IMR-90 (cell line): ENCODE results near the gene COL17A1. TPM values are rescaled to one million over a fixed set of nuclear protein-coding genes. Genes with fewer than 3 reads are reported as not detected.
A peak's percentile ranks its signal among the peaks of the same experiment; 100 is the strongest.

Experiments used
- ATAC-seq: fragments of 200-7000 bp; cut with Tn5 transposase; 2 replicates; pipeline ENCODE4 v1.9.1; 2020; ENCODE audit warnings: low read depth, mild to moderate bottlenecking, moderate library complexity
- BruUV-seq: library from RNA; stranded (reverse); fragments of 400-500 nt; replicated peaks from 2 replicates; lab custom pipeline; 2021; lab: Mats Ljungman, UMichigan
- CTCF ChIA-PET: fragments of 300-600 bp; formaldehyde crosslinking; extraction: SDS; loops from one replicate; lab custom pipeline; 2021; ENCODE audit warnings: antibody characterized with exemption; lab: Yijun Ruan, JAX
- POLR2A ChIA-PET: fragments of 300-600 bp; sonication (Branson Sonifier 250); formaldehyde crosslinking; loops from one replicate; lab custom pipeline; 2022; ENCODE audit warnings: antibody characterized with exemption; ENCODE audit not compliant: unreplicated experiment; lab: Charles Lee
- DNase-seq: peaks from one replicate; pipeline ENCODE4 v3.0.0; 2013
- H2AFZ ChIP-seq: replicated peaks from 2 replicates; pipeline ENCODE3; 2013; ENCODE audit warnings: low read length, mild to moderate bottlenecking; ENCODE audit not compliant: poor library complexity
- H2AK5ac ChIP-seq: 2 replicates; pipeline ENCODE4 v1.6.1; 2013; ENCODE audit warnings: low read depth, low read length, inconsistent platforms
- H2AK9ac ChIP-seq: replicated peaks from 2 replicates; pipeline ENCODE3; 2013; ENCODE audit warnings: mild to moderate bottlenecking, low read depth, low read length, moderate library complexity; ENCODE audit not compliant: poor library complexity
- H2BK120ac ChIP-seq: 2 replicates; pipeline ENCODE4 v1.6.1; 2013; ENCODE audit warnings: low read depth, low read length, inconsistent platforms
- H2BK15ac ChIP-seq: 3 replicates; pipeline ENCODE4 v1.6.1; 2013; ENCODE audit warnings: low read depth, low read length, inconsistent platforms
- H2BK20ac ChIP-seq: 2 replicates; pipeline ENCODE4 v1.6.1; 2013; ENCODE audit warnings: low read depth, mild to moderate bottlenecking, inconsistent platforms, low read length, moderate library complexity
- H2BK5ac ChIP-seq: 2 replicates; pipeline ENCODE4 v1.6.1; 2013; ENCODE audit warnings: mild to moderate bottlenecking, low read depth, low read length, inconsistent platforms; ENCODE audit not compliant: poor library complexity, severe bottlenecking
- H3K14ac ChIP-seq: replicated peaks from 2 replicates; pipeline ENCODE4 v1.6.1; 2013; ENCODE audit warnings: low read depth, low read length, inconsistent platforms
- H3K18ac ChIP-seq: 2 replicates; pipeline ENCODE4 v1.6.1; 2013; ENCODE audit warnings: low read depth, low read length, control low read depth
- H3K23ac ChIP-seq: 2 replicates; pipeline ENCODE4 v1.6.1; 2013; ENCODE audit warnings: low read depth, low read length, inconsistent platforms
- H3K27ac ChIP-seq: 2 replicates; pipeline ENCODE4 v1.5.1; 2013; ENCODE audit warnings: mild to moderate bottlenecking, control low read depth, low read length; ENCODE audit not compliant: insufficient read depth
- H3K27me3 ChIP-seq: 2 replicates; pipeline ENCODE4 v1.6.1; 2013; ENCODE audit warnings: low read length; ENCODE audit not compliant: control insufficient read depth, insufficient read depth
- H3K36me3 ChIP-seq: 2 replicates; pipeline ENCODE4 v1.6.1; 2013; ENCODE audit warnings: low read length, mixed read lengths; ENCODE audit not compliant: control insufficient read depth, insufficient read depth
- H3K4ac ChIP-seq: 2 replicates; pipeline ENCODE4 v1.6.1; 2013; ENCODE audit warnings: low read depth, low read length, inconsistent platforms
- H3K4me1 ChIP-seq: 2 replicates; pipeline ENCODE4 v1.6.1; 2013; ENCODE audit warnings: low read length, mixed read lengths; ENCODE audit not compliant: control insufficient read depth, insufficient read depth
- H3K4me2 ChIP-seq: 2 replicates; pipeline ENCODE4 v1.6.1; 2013; ENCODE audit warnings: low read depth, mild to moderate bottlenecking, control low read depth, low read length, moderate library complexity
- H3K4me3 ChIP-seq: 2 replicates; pipeline ENCODE4 v1.5.1; 2013; ENCODE audit warnings: low read depth, mild to moderate bottlenecking, control low read depth, low read length, moderate library complexity; ENCODE audit not compliant: insufficient read depth
- H3K56ac ChIP-seq: 2 replicates; pipeline ENCODE4 v1.6.1; 2013; ENCODE audit warnings: low read length, inconsistent platforms; ENCODE audit not compliant: insufficient read depth; ENCODE audit errors: extremely low read depth
- H3K79me1 ChIP-seq, 2 experiments: 2 replicates each; pipeline ENCODE4 v1.6.1; 2013; ENCODE audit warnings: low read length in 2 of 2, inconsistent platforms in 1 of 2, low read depth in 1 of 2
- H3K9ac ChIP-seq: 2 replicates; pipeline ENCODE4 v1.6.1; 2013; ENCODE audit warnings: low read depth, low read length, control low read depth
- H3K9me1 ChIP-seq: 2 replicates; pipeline ENCODE4 v1.6.1; 2013; ENCODE audit warnings: low read length, inconsistent platforms; ENCODE audit not compliant: insufficient read depth
- H3K9me3 ChIP-seq: 2 replicates; pipeline ENCODE4 v1.6.1; 2013; ENCODE audit warnings: low read length; ENCODE audit not compliant: control insufficient read depth, insufficient read depth
- H4K20me1 ChIP-seq: 2 replicates; pipeline ENCODE4 v1.6.1; 2013; ENCODE audit warnings: low read length, inconsistent platforms; ENCODE audit not compliant: insufficient read depth
- H4K5ac ChIP-seq: 2 replicates; pipeline ENCODE4 v1.6.1; 2013; ENCODE audit warnings: mild to moderate bottlenecking, low read depth, low read length, control low read depth
- H4K8ac ChIP-seq, 2 experiments: 2 replicates each; pipeline ENCODE4 v1.6.1; 2013; ENCODE audit warnings: low read depth in 2 of 2, low read length in 2 of 2, control low read depth in 1 of 2, inconsistent platforms in 1 of 2
- H4K91ac ChIP-seq: 2 replicates; pipeline ENCODE4 v1.6.1; 2013; ENCODE audit warnings: low read depth, low read length, inconsistent platforms; ENCODE audit not compliant: insufficient read depth
- BHLHE40 ChIP-seq: fragments of 150-350 bp; IDR thresholded peaks from 2 replicates; pipeline ENCODE4 v1.6.1; 2016; ENCODE audit warnings: mild to moderate bottlenecking, low read depth, low read length
- CHD1 ChIP-seq: IDR thresholded peaks from 2 replicates; pipeline ENCODE4 v1.6.1; 2012; ENCODE audit warnings: low read depth, low read length, improper control_type of control experiment
- ELK1 ChIP-seq: fragments of 150-350 bp; IDR thresholded peaks from 2 replicates; pipeline ENCODE4 v1.6.1; 2016; ENCODE audit warnings: low read depth, mild to moderate bottlenecking, low read length, moderate library complexity, borderline replicate concordance
- MAFK ChIP-seq: IDR thresholded peaks from 2 replicates; pipeline ENCODE4 v1.6.1; 2012; ENCODE audit warnings: low read depth, low read length, improper control_type of control experiment
- WGBS, 2 experiments: methylation state at CpG; one replicate each; pipeline versions ENCODE4 v1.1.5 to v1.1.7; 2013; ENCODE audit warnings: missing lambda C conversion rate in 2 of 2; ENCODE audit not compliant: insufficient read length in 1 of 2; ENCODE audit errors: extremely low coverage in 2 of 2; 5-methylcytosine and 5-hydroxymethylcytosine counted together
- dilution Hi-C: fragments of 300-500 bp; cut with HindIII; formaldehyde crosslinking; loops from one replicate; pipeline ENCODE4 v1.14.3; 2018; ENCODE audit warnings: low sequenced_read_pairs; ENCODE audit not compliant: unreplicated experiment
- in situ Hi-C: fragments of 300-500 bp; cut with MboI; formaldehyde crosslinking; loops from 3 replicates; pipeline ENCODE4 v1.14.3; 2019; ENCODE audit warnings: low sequenced_read_pairs, inconsistent platforms, mixed read lengths
- intact Hi-C: fragments of 100-400 bp; cut with micrococcal nuclease; formaldehyde crosslinking; loops from 2 replicates; pipeline ENCODE4 v1.10.0; 2022
- polyA plus RNA-seq, 3 experiments: library from polyadenylated mRNA; depleted of rRNA; stranded (reverse); fragments of >200 nt; gene quantifications; 2 replicates each; pipeline ENCODE4 v1.2.3, GENCODE V29; 2012; ENCODE audit warnings: low replicate concordance in 1 of 3
- total RNA-seq: library from RNA; depleted of rRNA; stranded (reverse); fragments of >200 nt; gene quantifications from 2 replicates; pipeline ENCODE4 v1.2.3, GENCODE V29; 2012
- TF ChIP-seq, protein P1 (sequence below): conservative IDR thresholded peaks from 2 replicates; pipeline ENCODE4 v1.5.1; 2012; ENCODE audit warnings: mild to moderate bottlenecking, low read depth, low read length, improper control_type of control experiment

COL17A1 gene
- total and polyA plus RNA-seq, 2 of the 4 experiments (the other 2 are of a cell fraction) = 0.14 to 0.18 TPM

- peak overlapping the region; percentile 30 for H3K14ac ChIP-seq
- no peak overlapping the region for H3K4me3 ChIP-seq
- ATAC-seq (no peak), DNase-seq (peak; percentile 49)
- no peak overlapping the region for H2BK15ac ChIP-seq
- H2AFZ ChIP-seq = peak overlapping the region; percentile 37
- in situ Hi-C loops = loop anchor here (5.0 kb wide), 1 partner anchor 298 kb away; no protein-coding TSS in a partner anchor
- H2BK20ac ChIP-seq = no peak overlapping the region
- no peaks in the 10 kb centered on the region for H3K27me3 ChIP-seq
- no peak overlapping the region for H3K56ac ChIP-seq
- H3K23ac ChIP-seq = no peak overlapping the region; the same call in 1 of the 2 replicates
- H3K4me1 ChIP-seq = peaks cover 6% of the 10 kb centered on the region
- no peaks in the 10 kb centered on the region for H4K20me1 ChIP-seq
- no peak overlapping the region; the same call in 1 of the 2 replicates for H3K4ac ChIP-seq
- POLR2A ChIA-PET = no interaction called here
- intact Hi-C loops = no loop called here
- H3K36me3 ChIP-seq = no peaks in the 10 kb centered on the region
- TF ChIP-seq, protein P1, sequence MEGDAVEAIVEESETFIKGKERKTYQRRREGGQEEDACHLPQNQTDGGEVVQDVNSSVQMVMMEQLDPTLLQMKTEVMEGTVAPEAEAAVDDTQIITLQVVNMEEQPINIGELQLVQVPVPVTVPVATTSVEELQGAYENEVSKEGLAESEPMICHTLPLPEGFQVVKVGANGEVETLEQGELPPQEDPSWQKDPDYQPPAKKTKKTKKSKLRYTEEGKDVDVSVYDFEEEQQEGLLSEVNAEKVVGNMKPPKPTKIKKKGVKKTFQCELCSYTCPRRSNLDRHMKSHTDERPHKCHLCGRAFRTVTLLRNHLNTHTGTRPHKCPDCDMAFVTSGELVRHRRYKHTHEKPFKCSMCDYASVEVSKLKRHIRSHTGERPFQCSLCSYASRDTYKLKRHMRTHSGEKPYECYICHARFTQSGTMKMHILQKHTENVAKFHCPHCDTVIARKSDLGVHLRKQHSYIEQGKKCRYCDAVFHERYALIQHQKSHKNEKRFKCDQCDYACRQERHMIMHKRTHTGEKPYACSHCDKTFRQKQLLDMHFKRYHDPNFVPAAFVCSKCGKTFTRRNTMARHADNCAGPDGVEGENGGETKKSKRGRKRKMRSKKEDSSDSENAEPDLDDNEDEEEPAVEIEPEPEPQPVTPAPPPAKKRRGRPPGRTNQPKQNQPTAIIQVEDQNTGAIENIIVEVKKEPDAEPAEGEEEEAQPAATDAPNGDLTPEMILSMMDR = no peak
- TF ChIP-seq MAFK = no peak
- TF ChIP-seq CHD1 = no peak
- no peak for TF ChIP-seq ELK1
- TF ChIP-seq BHLHE40 = no peak
- no peak overlapping the region for H2BK120ac ChIP-seq
- no peaks in the 10 kb centered on the region for H3K9me3 ChIP-seq
- 0 out of 2 replicates have a peak overlapping the region, but pooled peaks have one; percentile 28 for H2AK5ac ChIP-seq
- H4K91ac ChIP-seq = no peak overlapping the region
- WGBS, 2 experiments = 43% methylated on average over 2 of the region's 8 CpGs; no CpG with 5 or more reads in 1 of the 2 experiments
- no peak overlapping the region for H2BK5ac ChIP-seq
- peak overlapping the region; percentile 22 for H2AK9ac ChIP-seq
- H4K5ac ChIP-seq = no peak overlapping the region
- H3K18ac ChIP-seq = no peak overlapping the region
- H3K4me2 ChIP-seq = no peak overlapping the region
- no peak overlapping the region for H3K27ac ChIP-seq
- BruUV-seq = no TSS peak
- CTCF ChIA-PET = interaction anchor here (0.5 to 0.6 kb wide), 2 partner anchors 16 to 66 kb away, joined by 3 to 4 read pairs; no protein-coding TSS in a partner anchor
- no peaks in the 10 kb centered on the region for H3K79me1 ChIP-seq
- H4K8ac ChIP-seq = 0 out of 4 replicates have a peak overlapping the region, but pooled peaks of 1 of the 2 experiments have one; percentile 3
- H3K9ac ChIP-seq = no peak overlapping the region
- H3K9me1 ChIP-seq = peaks cover 7% of the 10 kb centered on the region
- dilution Hi-C loops = no loop called here
Measured at GRCh38 chr10:104049504-104050250, 36.0 kb downstream of the COL17A1 start.
